Measurements from ENCODE around the gene LILRA1. TPM values are rescaled to one million over a fixed set of nuclear protein-coding genes. Genes with fewer than 3 reads are reported as not detected.

Gene LILRA1
- total RNA-seq, 1 donor from 2014 or later, result 0.11 TPM

DNA sequence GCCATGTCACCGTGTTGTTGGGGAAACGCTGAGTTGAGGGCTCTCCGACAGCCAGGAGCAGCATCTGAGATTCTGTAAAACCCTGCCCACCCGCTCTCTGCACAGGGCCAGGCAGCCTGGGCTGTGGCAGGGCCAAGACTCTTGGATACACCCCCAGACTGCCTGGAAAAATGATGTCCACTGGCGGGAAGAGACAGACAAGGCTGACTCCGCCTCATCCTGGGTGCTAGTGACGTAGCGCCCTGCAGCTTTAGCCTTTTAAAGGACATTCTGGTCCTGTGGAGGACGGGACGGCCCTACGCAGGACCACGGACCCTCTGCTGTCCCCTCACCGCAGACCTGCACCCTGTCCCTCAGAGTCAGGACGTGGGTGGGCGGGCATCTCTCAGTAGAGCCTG is 40.5 kb upstream of the LILRA1 start:
- H3K27ac Mint-ChIP-seq, result no peak overlapping the region
- DNase-seq (no peak), ATAC-seq (ENCODE audit: low read depth) (no peak)
- H3K4me3 Mint-ChIP-seq, result no peak overlapping the region
- H3K9me3 Mint-ChIP-seq, result no peaks in the 10 kb centered on the region
- POLR2A ChIA-PET, result no interaction called here
- peaks cover 11% of the 10 kb centered on the region for H3K27me3 Mint-ChIP-seq
- no peak for TF ChIP-seq CTCF (IDR thresholded peaks at IDR 0.05)
- peaks cover 15% of the 10 kb centered on the region for H3K4me1 Mint-ChIP-seq
- H3K36me3 Mint-ChIP-seq (ENCODE audit: low read depth), result no peaks in the 10 kb centered on the region
- CTCF ChIA-PET, result no interaction called here
- intact Hi-C loops (cut with micrococcal nuclease), result no loop called here

GRCh38 chr19:54554006-54554405 is 39.4 kb upstream of the LILRA1 start:
- ATAC-seq (ENCODE audit: low read depth) (no peak), DNase-seq (no peak)
- TF ChIP-seq CTCF (IDR thresholded peaks at IDR 0.05), result no peak
- intact Hi-C loops (cut with micrococcal nuclease), result no loop called here
- H3K27me3 Mint-ChIP-seq, result peaks cover 20% of the 10 kb centered on the region
- no peaks in the 10 kb centered on the region for H3K9me3 Mint-ChIP-seq
- POLR2A ChIA-PET, result no interaction called here
- CTCF ChIA-PET, result no interaction called here
- peaks cover 15% of the 10 kb centered on the region for H3K4me1 Mint-ChIP-seq
- H3K36me3 Mint-ChIP-seq (ENCODE audit: low read depth), result no peaks in the 10 kb centered on the region
- H3K4me3 Mint-ChIP-seq, result no peak overlapping the region
- H3K27ac Mint-ChIP-seq, result no peak overlapping the region

- no peak for DNase-seq
- H3K4me1 Mint-ChIP-seq, result peaks cover 15% of the 10 kb centered on the region
- H3K4me3 Mint-ChIP-seq, result no peak overlapping the region
- peaks cover 23% of the 10 kb centered on the region for H3K27me3 Mint-ChIP-seq
- H3K27ac Mint-ChIP-seq, result no peak overlapping the region
- POLR2A ChIA-PET, result no interaction called here
- no peaks in the 10 kb centered on the region for H3K36me3 Mint-ChIP-seq (ENCODE audit: low read depth)
- CTCF ChIA-PET, result no interaction called here
- intact Hi-C loops (cut with micrococcal nuclease), result no loop called here
- ATAC-seq (ENCODE audit: low read depth), result no peak
- no peaks in the 10 kb centered on the region for H3K9me3 Mint-ChIP-seq
- no peak for TF ChIP-seq CTCF (IDR thresholded peaks at IDR 0.05)
Observed at GRCh38 chr19:54554896-54555295, 38.5 kb upstream of the LILRA1 start.

DNA sequence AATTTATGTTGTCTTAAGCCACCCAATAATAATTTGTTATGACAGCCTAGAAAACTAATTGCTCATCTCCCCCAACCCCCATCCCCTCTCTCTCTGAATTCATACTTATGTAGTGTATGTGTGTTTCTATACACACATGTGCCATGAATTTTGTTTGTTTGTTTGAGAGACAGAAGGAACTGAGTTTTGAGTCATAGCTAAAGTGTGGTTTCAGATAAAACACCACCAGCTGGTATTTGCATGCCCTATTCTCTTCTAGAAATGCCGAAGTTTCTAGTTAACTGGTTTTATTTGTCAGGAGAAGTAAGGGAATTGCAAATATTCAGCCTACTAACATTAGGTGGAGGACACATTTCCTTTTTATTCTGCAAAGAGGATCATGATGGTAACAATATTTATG is 37.2 kb upstream of the LILRA1 start:
- Mint-ChIP-seq H3K36me3 (ENCODE audit: low read depth) (no peaks in the 10 kb centered on the region), H3K4me1 (peaks cover 13% of the 10 kb centered on the region), H3K27me3 (peaks cover 23% of the 10 kb centered on the region), H3K27ac (no peak overlapping the region), H3K4me3 (no peak overlapping the region), H3K9me3 (no peaks in the 10 kb centered on the region)
- ChIA-PET POLR2A (no interaction called here), CTCF (no interaction called here)
- ATAC-seq (ENCODE audit: low read depth) (no peak), DNase-seq (no peak)
- intact Hi-C loops (cut with micrococcal nuclease), result no loop called here
- TF ChIP-seq CTCF (IDR thresholded peaks at IDR 0.05), result no peak

- Mint-ChIP-seq H3K4me1 (no peaks in the 10 kb centered on the region), H3K27ac (no peak overlapping the region), H3K36me3 (ENCODE audit: low read depth) (no peaks in the 10 kb centered on the region), H3K4me3 (no peak overlapping the region), H3K9me3 (no peaks in the 10 kb centered on the region), H3K27me3 (peaks cover 15% of the 10 kb centered on the region)
- intact Hi-C loops (cut with micrococcal nuclease), result no loop called here
- ChIA-PET CTCF (no interaction called here), POLR2A (no interaction called here)
- DNase-seq, result no peak
- TF ChIP-seq CTCF (IDR thresholded peaks at IDR 0.05), result no peak
- ATAC-seq (ENCODE audit: low read depth), result no peak
Observed at GRCh38 chr19:54558339-54558738, 35.1 kb upstream of the LILRA1 start.

All from activated B cell treated with CpG ODN at 0.5 μM for 24 hours (primary cell).